ENCODE data around the gene ADAMTS3.

The ADAMTS3 gene

GRCh38 chr4:72410158-72410557 is 158.9 kb downstream of the ADAMTS3 start:
- TF ChIP-seq, protein P1, sequence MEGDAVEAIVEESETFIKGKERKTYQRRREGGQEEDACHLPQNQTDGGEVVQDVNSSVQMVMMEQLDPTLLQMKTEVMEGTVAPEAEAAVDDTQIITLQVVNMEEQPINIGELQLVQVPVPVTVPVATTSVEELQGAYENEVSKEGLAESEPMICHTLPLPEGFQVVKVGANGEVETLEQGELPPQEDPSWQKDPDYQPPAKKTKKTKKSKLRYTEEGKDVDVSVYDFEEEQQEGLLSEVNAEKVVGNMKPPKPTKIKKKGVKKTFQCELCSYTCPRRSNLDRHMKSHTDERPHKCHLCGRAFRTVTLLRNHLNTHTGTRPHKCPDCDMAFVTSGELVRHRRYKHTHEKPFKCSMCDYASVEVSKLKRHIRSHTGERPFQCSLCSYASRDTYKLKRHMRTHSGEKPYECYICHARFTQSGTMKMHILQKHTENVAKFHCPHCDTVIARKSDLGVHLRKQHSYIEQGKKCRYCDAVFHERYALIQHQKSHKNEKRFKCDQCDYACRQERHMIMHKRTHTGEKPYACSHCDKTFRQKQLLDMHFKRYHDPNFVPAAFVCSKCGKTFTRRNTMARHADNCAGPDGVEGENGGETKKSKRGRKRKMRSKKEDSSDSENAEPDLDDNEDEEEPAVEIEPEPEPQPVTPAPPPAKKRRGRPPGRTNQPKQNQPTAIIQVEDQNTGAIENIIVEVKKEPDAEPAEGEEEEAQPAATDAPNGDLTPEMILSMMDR (conservative IDR thresholded peaks at IDR 0.05), result no peak
- no peak overlapping the region for H3K27ac ChIP-seq

DNA sequence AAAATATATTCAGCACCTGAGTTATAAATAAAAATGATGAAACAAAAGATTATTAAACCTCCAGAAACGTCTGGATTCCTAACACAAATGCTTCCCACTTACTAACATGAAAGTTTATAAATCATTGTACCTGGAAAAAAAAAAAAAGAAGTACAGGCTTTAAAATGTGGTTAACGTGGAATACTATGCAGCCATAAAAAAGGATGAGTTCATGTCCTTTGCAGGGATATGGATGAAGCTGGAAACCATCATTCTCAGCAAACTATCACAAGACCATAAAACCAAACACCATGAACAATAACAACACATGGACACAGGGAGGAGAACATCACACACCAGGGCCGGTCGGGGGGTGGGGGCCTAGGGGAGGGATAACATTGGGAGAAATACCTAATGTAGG is 160.5 kb downstream of the ADAMTS3 start:
- no peak overlapping the region for H3K27ac ChIP-seq
- TF ChIP-seq, protein P1 (conservative IDR thresholded peaks at IDR 0.05), result no peak

- TF ChIP-seq, protein P1 (conservative IDR thresholded peaks at IDR 0.05), result no peak
Observed at GRCh38 chr4:72405417-72405816, 163.6 kb downstream of the ADAMTS3 start.

GRCh38 chr4:72397314-72397713 is 171.7 kb downstream of the ADAMTS3 start:
- no peak overlapping the region for H3K27ac ChIP-seq
- TF ChIP-seq, protein P1 (conservative IDR thresholded peaks at IDR 0.05), result no peak

More at GRCh38 chr4:72405417-72405816, 163.6 kb downstream of the ADAMTS3 start:
- no peak overlapping the region for H3K27ac ChIP-seq

- no peak overlapping the region for H3K27ac ChIP-seq
- TF ChIP-seq, protein P1 (conservative IDR thresholded peaks at IDR 0.05), result no peak
Observed at GRCh38 chr4:72394012-72394663, 174.9 kb downstream of the ADAMTS3 start.

- no peak overlapping the region for H3K27ac ChIP-seq
Observed at GRCh38 chr4:72391281-72391680, 177.7 kb downstream of the ADAMTS3 start.

DNA sequence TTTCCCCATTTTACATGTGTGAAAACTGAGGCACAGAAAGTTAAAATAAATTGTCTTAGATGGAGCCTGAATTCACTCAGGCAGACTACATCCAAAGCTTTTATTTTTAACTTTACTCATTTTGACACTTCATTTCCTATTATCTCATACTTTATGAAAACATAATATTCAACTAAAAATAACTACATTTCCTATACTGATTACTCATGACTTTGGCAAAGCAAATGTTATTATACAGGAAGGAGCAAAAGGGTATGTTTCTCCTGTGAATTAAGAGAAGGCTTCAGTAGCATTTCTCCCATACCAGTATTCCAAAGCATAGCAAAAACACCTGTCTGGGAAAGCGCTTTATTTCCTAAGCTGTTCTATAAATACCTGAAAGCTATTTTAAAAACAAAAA is 178.6 kb downstream of the ADAMTS3 start:
- H3K27ac ChIP-seq, result no peak overlapping the region
- TF ChIP-seq, protein P1 (conservative IDR thresholded peaks at IDR 0.05), result no peak

More at GRCh38 chr4:72391281-72391680, 177.7 kb downstream of the ADAMTS3 start:
- TF ChIP-seq, protein P1 (conservative IDR thresholded peaks at IDR 0.05), result no peak
